Activated CD8-positive, alpha-beta T cell treated with anti-CD3 and anti-CD28 coated beads for 36 hours (primary cell): ENCODE data around the gene FGD5. TPM values are rescaled to one million over a fixed set of nuclear protein-coding genes. Genes with fewer than 3 reads are reported as not detected.

ENCODE experiments used
- ATAC-seq: fragments of 200-7000 bp; cut with Tn5 transposase; one replicate; pipeline ENCODE4 v1.10.0; 2021; ENCODE audit warnings: mild to moderate bottlenecking, moderate library complexity
- CTCF ChIA-PET: fragments of 350-600 bp; sonication (Branson Sonifier 250); formaldehyde crosslinking; loops from one replicate; lab custom pipeline; 2021; ENCODE audit warnings: antibody characterized with exemption; lab: Charles Lee
- POLR2A ChIA-PET: fragments of 350-600 bp; sonication (Branson Sonifier 250); formaldehyde crosslinking; loops from one replicate; lab custom pipeline; 2021; ENCODE audit warnings: antibody characterized with exemption; lab: Charles Lee
- DNase-seq: peaks from one replicate; pipeline ENCODE4 v3.0.0-alpha.2; 2020
- H3K27ac Mint-ChIP-seq: one replicate; pipeline ENCODE4 v1.8.0; 2021; ENCODE audit warnings: mild to moderate bottlenecking, mixed read lengths
- H3K27me3 Mint-ChIP-seq: one replicate; pipeline ENCODE4 v1.8.0; 2021; ENCODE audit warnings: mixed read lengths
- H3K36me3 Mint-ChIP-seq: one replicate; pipeline ENCODE4 v1.8.0; 2021; ENCODE audit warnings: low read depth, mixed read lengths
- H3K4me1 Mint-ChIP-seq: one replicate; pipeline ENCODE4 v1.8.0; 2021; ENCODE audit warnings: low read depth, mixed read lengths
- H3K4me3 Mint-ChIP-seq: one replicate; pipeline ENCODE4 v1.8.0; 2021; ENCODE audit warnings: mild to moderate bottlenecking, moderate library complexity, mixed read lengths
- H3K9me3 Mint-ChIP-seq: one replicate; pipeline ENCODE4 v1.8.0; 2021; ENCODE audit warnings: mixed read lengths
- intact Hi-C: fragments of 100-400 bp; cut with micrococcal nuclease; formaldehyde crosslinking; loops from one replicate; pipeline ENCODE4 v1.10.0; 2022
- total RNA-seq, 2 experiments: library from RNA; stranded (reverse); gene quantifications; one replicate each; pipeline ENCODE4 v1.2.3, GENCODE V29; 2021
- TF ChIP-seq, protein P1 (sequence below): fragments of 200-600 bp; IDR thresholded peaks from one replicate; pipeline ENCODE4 v1.8.0; 2022; ENCODE audit warnings: antibody characterized with exemption, mild to moderate bottlenecking

Gene FGD5
- total RNA-seq, 2 experiments from 2014 or later: not detected

GRCh38 chr3:14810070-14810791 is 8.5 kb upstream of the FGD5 start:
- ChIA-PET CTCF (no interaction called here), POLR2A (no interaction called here)
- Mint-ChIP-seq H3K4me1 (peaks cover 5% of the 10 kb centered on the region), H3K36me3 (no peaks in the 10 kb centered on the region), H3K27ac (no peak overlapping the region), H3K4me3 (no peak overlapping the region), H3K27me3 (peaks cover 51% of the 10 kb centered on the region), H3K9me3 (no peaks in the 10 kb centered on the region)
- intact Hi-C loops: no loop called here
- ATAC-seq: peak; percentile 24
- TF ChIP-seq, protein P1, sequence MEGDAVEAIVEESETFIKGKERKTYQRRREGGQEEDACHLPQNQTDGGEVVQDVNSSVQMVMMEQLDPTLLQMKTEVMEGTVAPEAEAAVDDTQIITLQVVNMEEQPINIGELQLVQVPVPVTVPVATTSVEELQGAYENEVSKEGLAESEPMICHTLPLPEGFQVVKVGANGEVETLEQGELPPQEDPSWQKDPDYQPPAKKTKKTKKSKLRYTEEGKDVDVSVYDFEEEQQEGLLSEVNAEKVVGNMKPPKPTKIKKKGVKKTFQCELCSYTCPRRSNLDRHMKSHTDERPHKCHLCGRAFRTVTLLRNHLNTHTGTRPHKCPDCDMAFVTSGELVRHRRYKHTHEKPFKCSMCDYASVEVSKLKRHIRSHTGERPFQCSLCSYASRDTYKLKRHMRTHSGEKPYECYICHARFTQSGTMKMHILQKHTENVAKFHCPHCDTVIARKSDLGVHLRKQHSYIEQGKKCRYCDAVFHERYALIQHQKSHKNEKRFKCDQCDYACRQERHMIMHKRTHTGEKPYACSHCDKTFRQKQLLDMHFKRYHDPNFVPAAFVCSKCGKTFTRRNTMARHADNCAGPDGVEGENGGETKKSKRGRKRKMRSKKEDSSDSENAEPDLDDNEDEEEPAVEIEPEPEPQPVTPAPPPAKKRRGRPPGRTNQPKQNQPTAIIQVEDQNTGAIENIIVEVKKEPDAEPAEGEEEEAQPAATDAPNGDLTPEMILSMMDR: no peak
- no peak for DNase-seq

GRCh38 chr3:14810801-14811661 is 7.7 kb upstream of the FGD5 start:
- no peak for DNase-seq
- Mint-ChIP-seq H3K4me1 (peaks cover 5% of the 10 kb centered on the region), H3K9me3 (no peaks in the 10 kb centered on the region), H3K4me3 (no peak overlapping the region), H3K27me3 (peaks cover 51% of the 10 kb centered on the region), H3K27ac (no peak overlapping the region), H3K36me3 (no peaks in the 10 kb centered on the region)
- TF ChIP-seq, protein P1: no peak
- ChIA-PET CTCF (no interaction called here), POLR2A (no interaction called here)
- ATAC-seq: no peak
- intact Hi-C loops: no loop called here

GRCh38 chr3:14811684-14812083 is 7.1 kb upstream of the FGD5 start:
- Mint-ChIP-seq H3K9me3 (no peaks in the 10 kb centered on the region), H3K27ac (no peak overlapping the region), H3K27me3 (peaks cover 52% of the 10 kb centered on the region), H3K36me3 (no peaks in the 10 kb centered on the region), H3K4me3 (no peak overlapping the region), H3K4me1 (peaks cover 5% of the 10 kb centered on the region)
- POLR2A ChIA-PET: no interaction called here
- DNase-seq (no peak), ATAC-seq (no peak)
- intact Hi-C loops: no loop called here
- CTCF ChIA-PET: no interaction called here
- TF ChIP-seq, protein P1: no peak

DNA sequence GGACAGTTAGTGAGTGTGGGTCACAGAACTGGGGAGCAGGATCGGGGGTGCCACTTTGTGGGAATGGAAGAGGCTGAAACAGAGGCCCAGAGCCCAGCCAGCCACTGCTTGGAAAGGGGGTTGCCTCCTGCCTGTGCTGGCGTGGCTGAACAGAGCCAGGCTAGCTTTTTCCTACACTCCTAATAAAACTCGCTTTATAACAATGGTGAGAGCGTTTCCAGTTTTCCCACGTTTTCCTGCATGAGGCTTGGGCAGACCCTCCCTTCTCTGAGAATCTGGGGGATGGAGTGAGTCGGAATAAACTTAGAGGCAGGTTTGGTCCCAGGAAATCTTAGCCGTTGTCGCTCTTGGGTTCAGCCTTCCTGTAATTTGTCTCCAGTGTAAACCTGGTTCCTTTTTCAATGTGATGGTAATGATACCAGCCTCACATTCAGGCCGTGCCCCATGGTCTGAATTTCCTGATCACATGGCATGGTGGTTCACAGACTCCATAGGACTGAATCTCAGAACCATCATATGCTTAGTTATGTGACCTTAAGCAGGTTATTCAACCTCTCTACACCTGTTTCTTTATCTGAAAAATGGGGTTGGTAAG is 6.5 kb upstream of the FGD5 start:
- ChIA-PET POLR2A (no interaction called here), CTCF (no interaction called here)
- no peak for ATAC-seq
- no peak overlapping the region for H3K27ac Mint-ChIP-seq
- H3K27me3 Mint-ChIP-seq: peaks cover 49% of the 10 kb centered on the region
- no peaks in the 10 kb centered on the region for H3K36me3 Mint-ChIP-seq
- H3K9me3 Mint-ChIP-seq: no peaks in the 10 kb centered on the region
- TF ChIP-seq, protein P1: no peak
- intact Hi-C loops: no loop called here
- no peak for DNase-seq
- no peak overlapping the region for H3K4me3 Mint-ChIP-seq
- H3K4me1 Mint-ChIP-seq: peaks cover 5% of the 10 kb centered on the region
